ENCODE measurements around the gene TAMALIN.

Gene TAMALIN

GRCh38 chr12:52010152-52010622, 3.4 kb downstream of the TAMALIN start:
- TF ChIP-seq CTCF (IDR thresholded peaks at IDR 0.05): no peak

DNA sequence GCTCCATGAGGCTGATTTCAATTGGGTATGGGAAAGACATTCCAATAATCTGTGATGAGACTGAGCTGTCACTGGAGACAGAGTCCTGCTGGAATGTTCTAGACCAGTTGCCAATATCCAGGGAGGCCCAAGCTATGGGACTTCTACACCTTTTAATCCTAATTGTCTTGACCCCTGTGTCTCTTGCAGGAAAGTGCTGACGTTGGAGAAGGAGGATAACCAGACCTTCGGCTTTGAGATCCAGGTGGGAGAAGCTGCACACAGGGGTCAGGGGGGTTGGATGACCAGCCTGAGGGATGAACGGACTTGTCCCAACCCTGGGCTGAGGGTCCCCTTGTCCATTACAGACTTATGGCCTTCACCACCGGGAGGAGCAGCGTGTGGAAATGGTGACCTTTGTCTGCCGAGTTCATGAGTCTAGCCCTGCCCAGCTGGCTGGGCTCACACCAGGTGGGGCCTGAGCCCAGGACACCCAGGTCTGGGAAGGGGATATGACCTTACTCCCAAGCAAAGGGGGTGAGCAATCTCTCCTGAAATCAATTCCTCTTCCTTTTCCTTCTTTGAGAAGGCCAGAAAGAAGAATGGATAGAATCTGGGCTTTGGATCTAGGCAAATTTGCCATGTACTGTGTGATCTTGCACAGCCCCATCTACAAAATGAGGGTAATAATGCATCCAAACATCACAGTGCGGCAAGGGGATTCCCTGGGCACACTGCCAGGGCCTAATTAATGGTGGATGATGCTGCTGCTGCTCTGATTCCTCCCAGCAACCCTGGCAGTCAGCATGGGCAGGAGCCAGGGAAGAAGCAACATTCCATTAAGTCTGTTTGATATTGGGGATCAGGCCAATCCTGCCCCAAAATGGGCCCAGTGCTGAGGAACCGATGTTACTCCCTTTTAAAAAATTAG, 4.2 kb downstream of the TAMALIN start:
- no peak for TF ChIP-seq CTCF (IDR thresholded peaks at IDR 0.05)

DNA sequence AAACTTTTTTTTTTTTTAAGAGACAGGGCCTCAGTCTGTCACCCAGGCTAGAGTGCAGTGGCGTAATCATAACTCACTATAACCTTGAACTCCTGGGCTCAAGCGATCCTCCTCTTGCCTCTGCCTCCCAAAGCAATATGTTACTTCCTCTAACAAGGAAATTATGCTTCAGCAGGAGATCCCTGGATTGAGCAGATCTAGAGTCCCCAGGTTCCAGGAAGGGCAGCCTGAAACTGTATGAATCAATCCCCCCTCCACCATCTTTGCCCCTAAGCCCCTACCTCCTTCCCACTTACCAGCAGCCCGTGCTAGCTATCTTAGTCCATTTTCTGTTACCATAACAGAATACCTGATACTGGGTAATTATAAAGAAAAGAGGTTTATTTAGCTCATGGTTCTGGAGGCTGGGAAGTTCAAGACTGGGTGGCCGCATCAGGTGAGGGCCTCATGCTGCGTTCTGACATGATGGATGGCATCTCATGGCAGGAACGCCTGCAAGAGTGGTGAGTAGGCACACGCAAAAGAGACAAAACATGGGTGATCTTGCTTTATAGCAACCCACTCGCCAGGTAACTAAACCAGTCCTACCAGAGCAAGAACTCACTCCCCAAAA, 5.0 kb downstream of the TAMALIN start:
- TF ChIP-seq CTCF (IDR thresholded peaks at IDR 0.05): no peak

DNA sequence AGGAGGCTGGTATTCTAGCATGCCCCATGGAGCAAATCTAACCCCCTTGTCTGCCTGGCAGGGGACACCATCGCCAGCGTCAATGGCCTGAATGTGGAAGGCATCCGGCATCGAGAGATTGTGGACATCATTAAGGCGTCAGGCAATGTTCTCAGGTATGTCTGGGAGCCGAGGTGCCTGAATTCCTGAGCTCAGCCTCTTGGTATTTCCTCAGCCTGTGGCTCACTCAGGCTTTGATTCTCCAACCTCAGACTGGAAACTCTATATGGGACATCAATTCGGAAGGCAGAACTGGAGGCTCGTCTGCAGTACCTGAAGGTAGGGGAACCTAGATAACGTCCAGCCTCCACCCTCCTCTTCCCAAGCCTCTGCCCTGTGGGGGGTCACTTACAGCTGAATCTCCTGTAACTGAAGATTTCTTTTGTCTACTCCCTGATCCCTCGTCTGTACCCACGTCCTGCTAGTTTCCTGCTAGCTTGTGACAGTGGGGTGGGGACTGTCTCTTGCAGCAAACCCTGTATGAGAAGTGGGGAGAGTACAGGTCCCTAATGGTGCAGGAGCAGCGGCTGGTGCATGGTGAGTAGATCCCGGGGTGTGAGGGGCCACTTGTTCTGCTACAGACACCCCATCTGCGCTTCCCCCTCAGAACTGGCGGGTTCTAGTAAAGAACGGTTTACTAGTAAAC, 7.0 kb downstream of the TAMALIN start:
- no peak for TF ChIP-seq CTCF (IDR thresholded peaks at IDR 0.05)

DNA sequence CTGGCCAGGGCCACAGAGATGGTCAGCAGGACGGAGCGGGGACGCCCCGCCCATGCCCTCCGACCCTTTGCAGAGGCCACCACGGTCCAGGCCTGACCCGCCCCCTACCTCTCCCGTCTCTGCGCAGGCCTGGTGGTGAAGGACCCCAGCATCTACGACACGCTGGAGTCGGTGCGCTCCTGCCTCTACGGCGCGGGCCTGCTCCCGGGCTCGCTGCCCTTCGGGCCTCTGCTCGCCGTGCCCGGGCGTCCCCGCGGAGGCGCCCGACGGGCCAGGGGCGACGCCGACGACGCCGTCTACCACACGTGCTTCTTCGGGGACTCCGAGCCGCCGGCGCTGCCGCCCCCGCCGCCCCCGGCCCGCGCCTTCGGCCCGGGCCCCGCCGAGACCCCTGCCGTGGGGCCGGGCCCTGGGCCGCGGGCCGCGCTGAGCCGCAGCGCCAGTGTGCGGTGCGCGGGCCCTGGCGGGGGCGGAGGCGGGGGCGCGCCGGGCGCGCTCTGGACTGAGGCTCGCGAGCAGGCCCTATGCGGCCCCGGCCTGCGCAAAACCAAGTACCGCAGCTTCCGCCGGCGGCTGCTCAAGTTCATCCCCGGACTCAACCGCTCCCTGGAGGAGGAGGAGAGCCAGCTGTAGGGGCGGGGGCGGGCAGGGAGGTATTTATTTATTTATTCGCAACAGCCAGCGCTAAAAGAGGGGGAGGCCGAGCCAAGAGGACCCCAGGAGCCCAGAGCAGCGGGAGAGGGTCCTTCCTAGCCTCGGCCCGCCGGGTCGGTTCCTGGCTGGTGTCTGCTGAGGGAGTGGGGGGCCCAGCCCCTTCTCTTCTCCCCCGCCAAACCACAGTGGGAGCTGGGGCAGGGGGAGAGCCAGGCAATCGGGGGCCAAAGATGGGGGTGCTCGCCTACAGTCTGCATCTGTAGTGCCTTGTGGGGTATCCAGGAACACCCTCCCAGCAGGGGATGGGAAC, 8.1 kb downstream of the TAMALIN start:
- no peak for TF ChIP-seq CTCF (IDR thresholded peaks at IDR 0.05)

DNA sequence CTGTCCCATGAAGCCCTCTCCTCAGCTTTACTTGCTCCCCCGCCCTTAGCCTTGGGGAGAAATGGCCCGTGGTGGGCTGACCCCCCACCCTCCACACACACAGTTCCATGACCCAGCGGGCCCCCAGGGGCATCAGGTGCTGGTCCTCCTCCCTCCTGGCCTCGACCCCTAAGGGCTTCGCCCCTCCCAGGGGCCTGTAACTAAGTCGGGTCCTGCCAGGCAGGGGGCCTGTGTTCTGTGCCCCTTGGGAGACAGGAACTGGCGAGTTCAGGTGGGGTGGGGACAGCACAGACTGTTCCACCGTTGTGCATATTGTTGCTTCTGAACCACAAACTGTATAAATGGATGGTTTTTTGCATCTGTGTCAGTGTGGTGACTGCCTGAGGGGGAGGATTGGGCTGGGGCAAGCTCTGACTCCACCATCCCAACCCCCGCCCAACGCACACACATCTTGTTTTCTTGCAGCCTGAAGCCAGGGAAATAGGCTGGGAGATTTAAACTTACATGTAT, 8.8 kb downstream of the TAMALIN start:
- TF ChIP-seq CTCF (IDR thresholded peaks at IDR 0.05): no peak
